GM18498 (cell line): ENCODE data around the gene LARP4B.
"Not testable (repeated sequence)": the region's sequence is repeated elsewhere in the genome, so short reads cannot be mapped to it uniquely, and the experiment has no call there.

Experiments used
- ATAC-seq: cut with Tn5 transposase; IDR thresholded peaks from one replicate; pipeline ENCODE4 v1.9.1; 2021; ENCODE audit warnings: mild to moderate bottlenecking, moderate library complexity; ENCODE audit not compliant: unreplicated experiment

Gene LARP4B

GRCh38 chr10:774661-775244 lies 156.8 kb downstream of the LARP4B start:
- no peak for ATAC-seq

- no peak for ATAC-seq
Measured at GRCh38 chr10:774223-774622, 157.3 kb downstream of the LARP4B start.

DNA sequence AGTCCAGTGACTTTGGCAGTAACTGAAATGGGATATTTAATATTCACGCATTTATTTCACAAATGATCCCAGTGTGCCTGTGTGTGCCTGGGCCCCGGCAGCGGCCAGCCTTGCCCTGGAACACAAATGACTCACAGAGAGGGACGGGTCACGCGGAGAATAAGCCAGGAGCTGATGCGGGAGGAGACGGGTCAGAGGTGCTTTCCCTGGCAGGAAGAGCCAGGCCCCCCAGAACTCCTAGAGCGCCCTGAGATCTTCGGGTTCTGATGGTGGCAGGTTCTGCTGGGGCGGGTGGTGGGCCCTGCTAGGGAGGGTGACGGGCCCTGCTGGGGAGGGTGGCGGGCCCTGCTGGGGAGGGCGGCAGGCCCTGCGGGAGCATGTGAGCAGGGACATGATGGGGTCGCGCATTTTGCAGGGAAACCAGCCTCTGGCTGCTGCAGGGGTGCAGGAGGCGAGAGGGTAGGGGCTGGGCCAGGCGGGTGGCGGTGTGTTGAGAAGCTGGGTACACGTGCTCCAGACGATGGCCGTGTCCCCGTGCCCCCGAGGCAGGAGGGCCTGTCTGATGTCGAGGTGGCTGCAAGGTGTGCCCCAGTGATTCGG lies 157.8 kb downstream of the LARP4B start:
- no peak for ATAC-seq

DNA sequence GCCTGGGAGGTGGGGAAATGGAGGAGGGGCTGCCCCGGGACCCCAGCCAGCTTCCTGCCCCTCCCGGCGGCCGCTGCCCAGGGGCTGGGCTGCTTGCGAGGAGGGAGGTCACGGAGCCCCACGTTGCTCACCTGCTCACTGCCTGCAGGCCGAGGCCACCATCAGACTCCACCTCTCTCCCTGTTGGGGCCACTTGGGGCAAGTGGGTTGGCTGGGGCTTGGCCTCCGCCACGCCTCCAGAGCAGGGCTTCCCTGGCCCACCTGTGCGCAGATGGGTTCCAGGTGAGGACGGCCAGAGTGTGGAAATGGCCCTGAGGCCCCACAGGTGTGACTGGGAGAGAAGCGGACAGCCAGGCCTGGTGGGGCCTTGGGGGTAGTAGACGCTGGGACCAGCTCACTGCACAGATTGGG lies 159.3 kb downstream of the LARP4B start:
- ATAC-seq = no peak

DNA sequence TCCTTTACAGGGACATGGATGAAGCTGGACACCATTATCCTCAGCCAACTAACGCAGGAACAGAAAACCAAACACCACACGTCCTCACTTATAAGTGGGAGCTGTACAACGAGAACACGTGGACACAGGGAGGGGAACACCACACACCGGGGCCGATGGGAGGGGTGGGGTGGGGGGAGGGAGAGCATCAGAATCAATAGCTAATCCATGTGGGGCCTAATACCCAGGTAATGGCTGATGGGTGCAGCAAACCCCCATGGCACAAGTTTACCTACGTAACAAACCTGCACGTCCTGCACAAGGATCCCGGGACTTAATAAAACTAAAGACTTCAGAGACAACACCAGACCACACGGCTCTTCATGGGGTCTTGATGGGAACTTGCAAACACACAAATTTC lies 159.9 kb downstream of the LARP4B start:
- ATAC-seq = no peak

- no peak for ATAC-seq
Measured at GRCh38 chr10:770975-771374, 160.5 kb downstream of the LARP4B start.

DNA sequence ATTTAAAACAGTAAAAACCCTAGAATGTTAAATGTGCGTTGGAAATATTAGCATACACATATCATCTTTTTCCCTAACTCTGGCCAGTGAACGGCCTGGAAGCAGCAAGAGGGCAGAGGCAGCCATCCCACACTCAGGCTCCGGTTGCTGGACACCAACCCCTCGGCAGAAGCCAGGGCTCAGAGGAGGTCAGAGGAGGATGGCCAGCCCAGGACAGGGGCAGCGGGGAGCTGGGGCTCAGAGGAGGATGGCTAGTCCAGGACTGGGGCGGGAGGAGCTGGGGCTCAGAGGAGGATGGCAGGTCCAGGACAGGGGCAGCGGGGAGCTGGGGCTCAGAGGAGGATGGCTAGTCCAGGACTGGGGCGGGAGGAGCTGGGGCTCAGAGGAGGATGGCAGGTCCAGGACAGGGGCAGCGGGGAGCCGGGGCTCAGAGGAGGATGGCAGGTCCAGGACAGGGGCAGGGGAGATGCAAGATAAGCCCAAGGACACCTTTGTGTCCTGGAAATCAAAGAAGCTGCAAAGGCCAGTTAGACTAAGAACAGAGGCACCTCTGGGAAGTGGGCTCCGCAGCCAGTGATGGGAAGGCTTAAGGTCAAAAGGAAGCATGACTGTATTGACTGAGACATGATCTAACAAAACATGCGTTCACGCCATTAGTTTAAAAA lies 161.3 kb downstream of the LARP4B start:
- ATAC-seq = not testable (repeated sequence)

GRCh38 chr10:767794-768193 lies 163.7 kb downstream of the LARP4B start:
- ATAC-seq = no peak

GRCh38 chr10:767211-767610 lies 164.3 kb downstream of the LARP4B start:
- ATAC-seq = no peak

DNA sequence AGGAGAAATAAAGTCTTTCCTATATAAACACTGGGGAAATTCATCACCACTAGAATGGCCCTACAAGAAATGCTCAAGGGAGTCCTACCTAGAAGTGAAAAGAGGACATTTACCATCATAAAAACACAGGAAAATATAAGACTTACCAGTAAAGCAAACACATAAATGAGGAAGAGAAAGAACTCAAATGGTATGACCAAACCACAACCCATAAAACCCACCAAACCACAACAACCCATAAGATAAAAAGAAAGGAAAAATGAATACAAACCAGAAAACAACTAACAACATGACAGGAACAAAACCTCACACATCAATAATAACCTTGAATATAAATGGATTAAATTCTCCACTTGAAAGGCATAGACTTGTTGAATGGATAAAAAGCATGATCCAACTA lies 170.1 kb downstream of the LARP4B start:
- ATAC-seq = no peak

GRCh38 chr10:760622-761021 lies 170.9 kb downstream of the LARP4B start:
- no peak for ATAC-seq

DNA sequence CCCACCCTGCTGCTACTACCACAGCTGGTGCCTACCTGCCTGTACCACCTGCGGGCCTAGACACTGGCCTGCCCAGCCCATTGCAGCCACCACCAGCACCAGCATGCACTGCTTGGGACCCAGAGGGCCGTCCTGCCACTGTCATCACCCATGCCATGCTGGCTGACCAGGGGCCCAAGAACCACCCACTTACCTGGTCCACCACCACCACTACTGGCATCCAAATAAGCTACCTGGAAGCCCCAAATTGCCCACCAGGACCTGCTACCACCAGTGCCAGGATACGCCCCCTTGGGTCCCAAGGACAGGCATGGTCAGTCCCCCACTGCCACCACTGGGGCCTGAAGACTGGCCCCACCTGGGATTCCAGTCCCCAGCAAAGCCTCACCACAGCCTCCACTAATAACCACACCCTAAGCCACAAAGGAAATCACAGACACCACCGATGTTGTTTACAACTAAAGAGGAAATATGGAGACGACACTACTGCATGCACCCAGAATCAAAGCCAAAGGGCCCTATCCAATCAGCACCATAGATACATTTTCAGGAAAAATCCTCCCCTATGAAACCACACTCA lies 171.5 kb downstream of the LARP4B start:
- ATAC-seq = no peak
